Hair follicle dermal papilla cell (primary cell): Measurements from ENCODE around the gene TTYH3. TPM values are rescaled to one million over a fixed set of nuclear protein-coding genes. Genes with fewer than 3 reads are reported as not detected.

Experiments used
- total RNA-seq: library from RNA; depleted of rRNA; stranded (reverse); fragments of >200 nt; gene quantifications from 2 replicates; pipeline ENCODE4 v1.2.3, GENCODE V29; 2012

The TTYH3 gene, protein sequence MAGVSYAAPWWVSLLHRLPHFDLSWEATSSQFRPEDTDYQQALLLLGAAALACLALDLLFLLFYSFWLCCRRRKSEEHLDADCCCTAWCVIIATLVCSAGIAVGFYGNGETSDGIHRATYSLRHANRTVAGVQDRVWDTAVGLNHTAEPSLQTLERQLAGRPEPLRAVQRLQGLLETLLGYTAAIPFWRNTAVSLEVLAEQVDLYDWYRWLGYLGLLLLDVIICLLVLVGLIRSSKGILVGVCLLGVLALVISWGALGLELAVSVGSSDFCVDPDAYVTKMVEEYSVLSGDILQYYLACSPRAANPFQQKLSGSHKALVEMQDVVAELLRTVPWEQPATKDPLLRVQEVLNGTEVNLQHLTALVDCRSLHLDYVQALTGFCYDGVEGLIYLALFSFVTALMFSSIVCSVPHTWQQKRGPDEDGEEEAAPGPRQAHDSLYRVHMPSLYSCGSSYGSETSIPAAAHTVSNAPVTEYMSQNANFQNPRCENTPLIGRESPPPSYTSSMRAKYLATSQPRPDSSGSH
- total RNA-seq = 71.8 and 86.6 TPM in 2 replicates

GRCh38 chr7:2631946-2632732 lies at the start of gene TTYH3:
Gene TTYH3, plus strand, starts transcription at chr7:2631986. Its CDS starts 170 bp downstream, at chr7:2632156.

GRCh38 chr7:2687881-2688318 lies 56.1 kb downstream of the TTYH3 start, which contains the start of gene AMZ1:
Gene AMZ1, plus strand, starts transcription at chr7:2688202. Its CDS starts 12,250 bp downstream, at chr7:2700452.

Other genes starting within 250 kb of the TTYH3 start
- gene CHST12, start 228.4 kb upstream of the TTYH3 start, total RNA-seq = 8.0 and 11.5 TPM in 2 replicates
- not detected in 2 replicates for gene GRIFIN, start 155.6 kb upstream of the TTYH3 start, total RNA-seq
- gene LFNG, start 112.2 kb upstream of the TTYH3 start, total RNA-seq = 20.3 and 32.0 TPM in 2 replicates
- 26.4 and 28.6 TPM in 2 replicates for gene BRAT1, start 76.5 kb upstream of the TTYH3 start, total RNA-seq
- 16.7 and 18.0 TPM in 2 replicates for gene IQCE, start 73.0 kb upstream of the TTYH3 start, total RNA-seq
- 6.7 and 8.6 TPM in 2 replicates for gene AMZ1, start 56.2 kb downstream of the TTYH3 start, total RNA-seq
- gene GNA12, start 212.3 kb downstream of the TTYH3 start, total RNA-seq = 26.4 and 29.2 TPM in 2 replicates